Thymus (tissue), 11 donors: ENCODE data around the gene PPID. TPM values are rescaled to one million over a fixed set of nuclear protein-coding genes. Genes with fewer than 3 reads are reported as not detected.
"Not testable (repeated sequence)": the region's sequence is repeated elsewhere in the genome, so short reads cannot be mapped to it uniquely, and the experiment has no call there.

Source experiments
- DNase-seq, 9 donors: peaks; one replicate each; pipeline ENCODE4 v3.0.0-alpha.2; 2013; ENCODE audit warnings: low spot score in 9 of 9, low read depth in 6 of 9, missing footprints in 1 of 9
- H3K27ac ChIP-seq, 2 donors: one replicate each; pipeline ENCODE4 v1.5.1; 2013; ENCODE audit warnings: control low read depth in 1 of 2, low read depth in 1 of 2, low read length in 1 of 2, mild to moderate bottlenecking in 1 of 2, moderate library complexity in 1 of 2
- H3K27me3 ChIP-seq, 2 donors: one replicate each; pipeline ENCODE4 v1.5.1; 2013; ENCODE audit warnings: low read length in 1 of 2; ENCODE audit not compliant: control insufficient read depth in 2 of 2, insufficient read depth in 1 of 2
- H3K36me3 ChIP-seq, 2 donors: one replicate each; pipeline ENCODE4 v1.5.1; 2013; ENCODE audit warnings: low read length in 1 of 2, mild to moderate bottlenecking in 1 of 2, moderate library complexity in 1 of 2; ENCODE audit not compliant: control insufficient read depth in 2 of 2, insufficient read depth in 2 of 2
- H3K4me1 ChIP-seq, 2 donors: one replicate each; pipeline ENCODE4 v1.5.1; 2013; ENCODE audit warnings: low read length in 2 of 2; ENCODE audit not compliant: control insufficient read depth in 2 of 2, insufficient read depth in 2 of 2
- H3K4me3 ChIP-seq, 2 donors: one replicate each; pipeline ENCODE4 v1.5.1; 2013; ENCODE audit warnings: low read length in 2 of 2, control low read depth in 1 of 2, mild to moderate bottlenecking in 1 of 2
- H3K9me3 ChIP-seq, 2 donors: one replicate each; pipeline ENCODE4 v1.5.1; 2013; ENCODE audit warnings: low read length in 1 of 2, mild to moderate bottlenecking in 1 of 2; ENCODE audit not compliant: control insufficient read depth in 2 of 2, insufficient read depth in 1 of 2
- WGBS: extraction: QIAGEN DNeasy Blood & Tissue Kit; methylation state at CpG from one replicate; pipeline ENCODE4 v1.1.7; 2013; 5-methylcytosine and 5-hydroxymethylcytosine counted together
- polyA plus RNA-seq: library from polyadenylated mRNA; stranded (reverse); fragments of 200-250 nt; gene quantifications from one replicate; pipeline ENCODE4 v1.2.3, GENCODE V29; 2013
- total RNA-seq: library from RNA; stranded (reverse); fragments of 120-200 nt; gene quantifications from one replicate; pipeline ENCODE4 v1.2.4, GENCODE V29; 2013
- donor health status: healthy.

PPID gene
- total and polyA plus RNA-seq, 2 donors: 33.8 to 34.3 TPM

DNA sequence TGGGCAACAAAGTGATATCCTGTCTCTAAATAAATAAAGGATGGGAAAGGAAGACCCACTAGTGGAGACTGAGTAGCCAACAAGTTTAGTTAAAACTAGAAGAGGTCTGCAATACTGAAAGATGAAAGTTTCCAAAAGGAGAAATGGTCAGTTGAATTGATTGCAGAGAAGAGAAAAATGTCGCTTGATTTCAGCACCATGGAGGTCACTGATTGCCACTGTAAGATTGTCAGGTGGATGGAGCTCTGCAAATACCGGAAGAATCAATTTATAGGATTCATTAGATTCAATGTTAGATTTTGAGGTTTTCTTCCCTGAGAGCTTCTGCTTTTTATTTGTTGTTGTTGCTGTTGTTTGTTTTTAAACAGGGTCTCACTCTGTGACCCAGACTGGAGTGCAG is 40.3 kb upstream of the PPID start:
- DNase-seq: no peak
- H3K36me3 ChIP-seq: no peaks in the 10 kb centered on the region
- H3K4me1 ChIP-seq: peaks cover 0 to 2% of the 10 kb centered on the region in 2 donors
- WGBS: 49% methylated on average over 2 of the region's 2 CpGs
- H3K27ac ChIP-seq: no peak overlapping the region
- H3K4me3 ChIP-seq: no peak overlapping the region
- no peaks in the 10 kb centered on the region for H3K27me3 ChIP-seq
- H3K9me3 ChIP-seq: no peaks in the 10 kb centered on the region

GRCh38 chr4:158762553-158762952 is 39.4 kb upstream of the PPID start:
- no peaks in the 10 kb centered on the region for H3K9me3 ChIP-seq
- no peaks in the 10 kb centered on the region for H3K4me1 ChIP-seq
- H3K27me3 ChIP-seq: no peaks in the 10 kb centered on the region
- no peak overlapping the region for H3K27ac ChIP-seq
- 96% methylated on average over 4 of the region's 4 CpGs for WGBS
- H3K4me3 ChIP-seq: no peak overlapping the region
- DNase-seq: no peak
- H3K36me3 ChIP-seq: no peaks in the 10 kb centered on the region

DNA sequence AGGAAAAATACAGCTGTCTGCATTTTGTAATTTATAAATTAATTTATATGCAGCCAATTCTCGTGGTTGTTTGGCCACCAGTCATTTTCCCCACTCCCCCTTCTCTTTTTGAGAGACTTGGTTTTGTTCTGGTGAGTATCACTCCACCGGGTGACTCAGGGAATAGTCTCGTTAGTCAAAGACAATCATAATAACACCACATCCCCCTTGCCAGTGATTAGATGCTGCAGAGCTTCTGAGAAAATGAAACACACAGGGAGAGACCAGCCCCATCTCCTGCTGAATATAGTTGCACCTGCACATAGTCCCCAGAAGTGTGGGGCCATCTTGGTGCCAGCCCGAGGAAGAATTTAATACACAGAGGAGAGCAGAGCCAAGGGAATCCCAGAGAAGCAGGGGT is 37.7 kb upstream of the PPID start:
- Histone ChIP-seq H3K4me1 (no peaks in the 10 kb centered on the region), H3K9me3 (no peaks in the 10 kb centered on the region), H3K4me3 (no peak overlapping the region), H3K27ac (no peak overlapping the region), H3K36me3 (no peaks in the 10 kb centered on the region), H3K27me3 (no peaks in the 10 kb centered on the region)
- no peak for DNase-seq
- 92% methylated on average over 4 of the region's 4 CpGs for WGBS

GRCh38 chr4:158759539-158759938 is 36.3 kb upstream of the PPID start:
- 98% methylated on average over 19 of the region's 20 CpGs for WGBS
- not testable (repeated sequence) for DNase-seq

GRCh38 chr4:158758703-158759102 is 35.5 kb upstream of the PPID start:
- 97% methylated on average over 4 of the region's 4 CpGs for WGBS
- Histone ChIP-seq H3K4me3 (no peak overlapping the region), H3K36me3 (no peaks in the 10 kb centered on the region), H3K9me3 (no peaks in the 10 kb centered on the region), H3K4me1 (no peaks in the 10 kb centered on the region), H3K27ac (no peak overlapping the region), H3K27me3 (no peaks in the 10 kb centered on the region)
- no peak for DNase-seq

More at GRCh38 chr4:158759539-158759938, 36.3 kb upstream of the PPID start:
- not testable (repeated sequence) for H3K27ac ChIP-seq, H3K27me3 ChIP-seq, H3K4me1 ChIP-seq, H3K9me3 ChIP-seq, H3K36me3 ChIP-seq, H3K4me3 ChIP-seq

- no peak for DNase-seq
- H3K4me1 ChIP-seq: no peaks in the 10 kb centered on the region
- no peak overlapping the region for H3K4me3 ChIP-seq
- no peaks in the 10 kb centered on the region for H3K27me3 ChIP-seq
- 85% methylated on average over 4 of the region's 4 CpGs for WGBS
- no peaks in the 10 kb centered on the region for H3K36me3 ChIP-seq
- H3K27ac ChIP-seq: no peak overlapping the region
- no peaks in the 10 kb centered on the region for H3K9me3 ChIP-seq
Observed at GRCh38 chr4:158758142-158758541, 34.9 kb upstream of the PPID start.

GRCh38 chr4:158756588-158756987 is 33.4 kb upstream of the PPID start:
- Histone ChIP-seq H3K9me3 (no peaks in the 10 kb centered on the region), H3K4me1 (no peaks in the 10 kb centered on the region), H3K4me3 (no peak overlapping the region), H3K27me3 (no peaks in the 10 kb centered on the region), H3K27ac (no peak overlapping the region), H3K36me3 (no peaks in the 10 kb centered on the region)
- DNase-seq: no peak

GRCh38 chr4:158755819-158756218 is 32.6 kb upstream of the PPID start:
- H3K4me1 ChIP-seq, H3K9me3 ChIP-seq, H3K4me3 ChIP-seq, H3K27me3 ChIP-seq, H3K27ac ChIP-seq, H3K36me3 ChIP-seq, DNase-seq: not testable (repeated sequence)
- WGBS: 96% methylated on average over 7 of the region's 7 CpGs

GRCh38 chr4:158754385-158755180 is 31.4 kb upstream of the PPID start:
- Histone ChIP-seq H3K4me1 (no peaks in the 10 kb centered on the region), H3K36me3 (no peaks in the 10 kb centered on the region), H3K27me3 (no peaks in the 10 kb centered on the region), H3K4me3 (no peak overlapping the region), H3K27ac (no peak overlapping the region), H3K9me3 (no peaks in the 10 kb centered on the region)
- DNase-seq: no peak
- 98% methylated on average over 5 of the region's 5 CpGs for WGBS
